Thyroid gland (tissue), 4 donors: ENCODE data around the gene CASP10.

Experiments used
- CTCF ChIP-seq, 6 experiments: fragments of 200-600 bp in 3 of 6; fragments of 450-650 bp in 3 of 6; sonication (generic) in 3 of 6; IDR thresholded peaks; one replicate each; pipeline ENCODE4 v1.5.1; 2016 to 2019; ENCODE audit warnings: antibody characterized with exemption in 6 of 6, mild to moderate bottlenecking in 2 of 6, inconsistent platforms in 1 of 6, moderate library complexity in 1 of 6
- POLR2A ChIP-seq, 2 donors: fragments of 450-650 bp; IDR thresholded peaks; one replicate each; pipeline ENCODE4 v1.6.1; 2017; ENCODE audit warnings: antibody characterized with exemption in 2 of 2, mild to moderate bottlenecking in 2 of 2, moderate library complexity in 1 of 2

- TF ChIP-seq CTCF (IDR thresholded peaks at IDR 0.05) (no peak), POLR2A (IDR thresholded peaks at IDR 0.05) (no peak)
These were observed 71.3 kb downstream of the CASP10 start for GRCh38 chr2:201254081-201254730.
